Type B pancreatic cell (in vitro differentiated cells): ENCODE measurements around the gene AFAP1L1. TPM values are rescaled to one million over a fixed set of nuclear protein-coding genes. Genes with fewer than 3 reads are reported as not detected.

Experiments used
- DNase-seq: peaks from one replicate; pipeline ENCODE4 v3.0.0; 2021; ENCODE audit warnings: mixed read lengths; ENCODE audit not compliant: unreplicated experiment; ENCODE audit errors: extremely low spot score
- H3K27ac Mint-ChIP-seq: 2 replicates; pipeline ENCODE4 v1.8.0; 2021; ENCODE audit warnings: mild to moderate bottlenecking, mixed read lengths
- H3K27me3 Mint-ChIP-seq: 2 replicates; pipeline ENCODE4 v1.8.0; 2021; ENCODE audit warnings: mixed read lengths
- H3K36me3 Mint-ChIP-seq: 2 replicates; pipeline ENCODE4 v1.8.0; 2021; ENCODE audit warnings: mixed read lengths
- H3K4me1 Mint-ChIP-seq: one replicate; pipeline ENCODE4 v1.8.0; 2021; ENCODE audit warnings: mixed read lengths; ENCODE audit not compliant: unreplicated experiment
- H3K4me3 Mint-ChIP-seq: 2 replicates; pipeline ENCODE4 v1.8.0; 2021; ENCODE audit warnings: mild to moderate bottlenecking, mixed read lengths
- H3K9me3 Mint-ChIP-seq: 2 replicates; pipeline ENCODE4 v1.8.0; 2021; ENCODE audit warnings: mixed read lengths
- CTCF ChIP-seq: fragments of 200-600 bp; sonication (generic); conservative IDR thresholded peaks from 2 replicates; pipeline ENCODE4 v1.5.0; 2021; ENCODE audit warnings: antibody characterized with exemption, mild to moderate bottlenecking
- total RNA-seq: library from RNA; stranded (reverse); gene quantifications from 2 replicates; pipeline ENCODE4 v1.2.1, GENCODE V29; 2021; ENCODE audit warnings: low replicate concordance

AFAP1L1 gene
- total RNA-seq, 1 donor from 2014 or later = 6.4 TPM

- Mint-ChIP-seq H3K4me3 (no peak overlapping the region), H3K36me3 (no peaks in the 10 kb centered on the region), H3K27me3 (peaks cover 3% of the 10 kb centered on the region), H3K4me1 (peaks cover 17% of the 10 kb centered on the region), H3K27ac (no peak overlapping the region), H3K9me3 (no peaks in the 10 kb centered on the region)
- TF ChIP-seq CTCF = no peak
- no peak for DNase-seq
Observed at GRCh38 chr5:149374801-149375200, 103.1 kb downstream of the AFAP1L1 start.

- Mint-ChIP-seq H3K9me3 (no peaks in the 10 kb centered on the region), H3K4me1 (peaks cover 19% of the 10 kb centered on the region), H3K4me3 (no peak overlapping the region), H3K27ac (no peak overlapping the region), H3K27me3 (peaks cover 3% of the 10 kb centered on the region), H3K36me3 (no peaks in the 10 kb centered on the region)
- DNase-seq = no peak
- TF ChIP-seq CTCF = no peak
Observed at GRCh38 chr5:149375434-149375833, 103.8 kb downstream of the AFAP1L1 start.

GRCh38 chr5:149376104-149376503 is 104.4 kb downstream of the AFAP1L1 start:
- no peak for TF ChIP-seq CTCF
- no peak overlapping the region for H3K27ac Mint-ChIP-seq
- no peaks in the 10 kb centered on the region for H3K36me3 Mint-ChIP-seq
- H3K27me3 Mint-ChIP-seq = peaks cover 3% of the 10 kb centered on the region
- DNase-seq = no peak
- H3K9me3 Mint-ChIP-seq = no peaks in the 10 kb centered on the region
- peaks cover 23% of the 10 kb centered on the region for H3K4me1 Mint-ChIP-seq
- no peak overlapping the region for H3K4me3 Mint-ChIP-seq

- Mint-ChIP-seq H3K27me3 (no peaks in the 10 kb centered on the region), H3K4me3 (no peak overlapping the region), H3K4me1 (peaks cover 26% of the 10 kb centered on the region), H3K9me3 (no peaks in the 10 kb centered on the region), H3K36me3 (no peaks in the 10 kb centered on the region), H3K27ac (no peak overlapping the region)
- DNase-seq = no peak
- no peak for TF ChIP-seq CTCF
Observed at GRCh38 chr5:149376711-149377447, 105.2 kb downstream of the AFAP1L1 start.

- no peaks in the 10 kb centered on the region for H3K27me3 Mint-ChIP-seq
- H3K9me3 Mint-ChIP-seq = no peaks in the 10 kb centered on the region
- no peaks in the 10 kb centered on the region for H3K36me3 Mint-ChIP-seq
- peaks cover 30% of the 10 kb centered on the region for H3K4me1 Mint-ChIP-seq
- H3K27ac Mint-ChIP-seq = no peak overlapping the region
- DNase-seq = no peak
- no peak for TF ChIP-seq CTCF
- H3K4me3 Mint-ChIP-seq = no peak overlapping the region
Observed at GRCh38 chr5:149378241-149378820, 106.7 kb downstream of the AFAP1L1 start.
